HG03139 (cell line): ENCODE data around the gene IGFBP4.

ENCODE experiments used
- ATAC-seq: cut with Tn5 transposase; IDR thresholded peaks from one replicate; pipeline ENCODE4 v1.9.1; 2021; ENCODE audit not compliant: unreplicated experiment

The IGFBP4 gene

GRCh38 chr17:40431231-40431602, 12.0 kb upstream of the IGFBP4 start:
- ATAC-seq: no peak

- no peak for ATAC-seq
Observed at GRCh38 chr17:40432864-40433528, 10.3 kb upstream of the IGFBP4 start.

DNA sequence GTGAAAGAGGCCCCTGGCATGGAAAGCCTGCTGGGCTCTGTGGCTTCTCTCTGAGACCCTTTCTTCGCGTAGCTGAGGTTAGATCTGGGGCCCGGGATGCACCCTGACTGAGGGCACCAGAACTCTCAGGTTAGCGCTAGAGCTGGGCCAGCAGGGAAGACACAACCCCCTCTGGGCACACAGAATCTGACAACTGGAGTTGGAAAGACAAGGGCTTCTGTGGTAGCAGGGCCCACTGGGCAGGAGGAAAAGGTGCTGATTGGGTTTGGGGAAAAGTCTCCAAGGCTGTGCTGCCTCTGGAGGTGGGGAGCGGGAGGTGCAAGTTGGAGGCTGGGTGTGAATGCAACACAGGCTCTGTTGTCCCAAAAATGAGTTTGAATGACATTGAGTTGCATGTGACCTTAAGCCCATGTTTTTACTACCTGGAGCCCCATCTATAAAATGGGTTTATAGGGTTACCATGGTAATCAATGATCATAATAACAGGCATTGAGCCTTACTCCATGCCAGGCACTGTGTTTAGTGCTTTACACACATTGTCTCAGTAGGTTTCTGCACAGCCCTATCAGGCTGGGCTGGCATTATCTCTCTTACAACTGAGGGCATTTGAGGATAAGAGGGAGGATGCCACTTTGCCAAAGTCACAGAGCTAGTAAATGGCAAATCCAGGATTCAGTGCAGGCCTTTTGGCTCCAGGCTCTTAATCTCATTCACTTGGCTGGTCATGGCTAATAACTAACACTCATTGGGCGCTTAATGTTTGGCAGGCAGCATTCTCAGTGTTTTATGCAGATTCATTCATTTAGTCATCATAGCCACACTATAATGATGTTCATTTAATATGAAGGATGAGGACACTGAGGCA, 9.5 kb upstream of the IGFBP4 start:
- ATAC-seq: no peak

- no peak for ATAC-seq
Observed at GRCh38 chr17:40436636-40437035, 6.6 kb upstream of the IGFBP4 start.

GRCh38 chr17:40437095-40437732, 6.0 kb upstream of the IGFBP4 start:
- ATAC-seq: no peak

DNA sequence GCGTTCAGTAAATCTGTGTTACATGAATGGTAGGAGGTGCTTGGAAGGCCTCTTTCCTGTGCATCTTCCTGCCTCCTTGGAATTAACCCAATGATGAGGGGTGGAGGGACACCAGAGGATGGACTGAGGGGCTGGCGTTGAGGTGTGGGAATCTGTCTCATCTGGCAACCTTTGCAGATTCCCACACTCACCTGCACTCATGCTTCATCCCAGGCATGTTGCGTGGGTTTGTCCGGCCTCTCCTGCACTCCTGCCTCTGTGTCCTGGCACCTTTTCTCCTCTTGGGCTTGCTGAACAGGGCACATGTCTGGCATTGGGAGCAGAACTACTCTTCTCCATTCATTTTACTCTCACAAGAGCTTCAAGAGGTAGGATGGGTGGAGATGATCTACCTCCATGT, 3.1 kb upstream of the IGFBP4 start:
- no peak for ATAC-seq

DNA sequence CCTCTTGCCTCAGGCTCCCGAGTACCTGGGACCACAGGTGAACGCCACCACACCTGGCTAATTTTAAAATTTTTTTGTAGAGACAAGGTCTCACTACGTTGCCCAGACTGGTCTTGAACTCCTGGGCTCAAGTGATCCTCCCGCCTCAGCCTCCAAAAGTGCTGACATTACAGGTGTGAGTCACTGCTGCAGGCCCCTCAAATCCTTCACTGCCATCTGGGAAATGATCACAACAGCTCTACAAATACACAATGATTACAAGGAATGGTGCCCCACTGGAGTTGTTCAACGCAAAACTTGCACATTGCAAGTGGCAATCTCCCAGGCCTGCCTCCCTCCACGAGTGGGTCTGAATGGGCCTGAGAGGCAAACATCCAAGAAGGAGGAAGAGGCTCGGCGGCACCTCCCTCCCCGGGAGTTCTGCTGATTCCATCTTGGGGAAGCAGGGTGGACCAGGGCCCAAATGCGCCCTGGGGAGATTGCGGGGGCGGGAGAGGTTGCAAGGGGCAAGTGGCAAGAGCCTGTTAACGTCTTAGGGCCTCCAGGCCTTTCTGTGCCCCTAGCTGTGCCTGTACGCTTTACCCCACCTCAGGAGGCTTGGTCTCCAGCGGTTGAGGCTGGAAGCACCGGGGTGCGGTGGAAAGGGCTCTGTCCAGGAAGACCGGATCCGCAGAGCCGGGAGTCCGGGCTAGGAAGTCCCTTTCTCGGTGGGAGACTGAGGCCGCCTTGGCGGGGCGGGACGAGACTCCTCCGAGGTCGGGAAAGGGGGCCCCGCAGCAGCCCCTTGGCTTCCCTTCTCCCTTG, 656 bp upstream of the IGFBP4 start:
- no peak for ATAC-seq

DNA sequence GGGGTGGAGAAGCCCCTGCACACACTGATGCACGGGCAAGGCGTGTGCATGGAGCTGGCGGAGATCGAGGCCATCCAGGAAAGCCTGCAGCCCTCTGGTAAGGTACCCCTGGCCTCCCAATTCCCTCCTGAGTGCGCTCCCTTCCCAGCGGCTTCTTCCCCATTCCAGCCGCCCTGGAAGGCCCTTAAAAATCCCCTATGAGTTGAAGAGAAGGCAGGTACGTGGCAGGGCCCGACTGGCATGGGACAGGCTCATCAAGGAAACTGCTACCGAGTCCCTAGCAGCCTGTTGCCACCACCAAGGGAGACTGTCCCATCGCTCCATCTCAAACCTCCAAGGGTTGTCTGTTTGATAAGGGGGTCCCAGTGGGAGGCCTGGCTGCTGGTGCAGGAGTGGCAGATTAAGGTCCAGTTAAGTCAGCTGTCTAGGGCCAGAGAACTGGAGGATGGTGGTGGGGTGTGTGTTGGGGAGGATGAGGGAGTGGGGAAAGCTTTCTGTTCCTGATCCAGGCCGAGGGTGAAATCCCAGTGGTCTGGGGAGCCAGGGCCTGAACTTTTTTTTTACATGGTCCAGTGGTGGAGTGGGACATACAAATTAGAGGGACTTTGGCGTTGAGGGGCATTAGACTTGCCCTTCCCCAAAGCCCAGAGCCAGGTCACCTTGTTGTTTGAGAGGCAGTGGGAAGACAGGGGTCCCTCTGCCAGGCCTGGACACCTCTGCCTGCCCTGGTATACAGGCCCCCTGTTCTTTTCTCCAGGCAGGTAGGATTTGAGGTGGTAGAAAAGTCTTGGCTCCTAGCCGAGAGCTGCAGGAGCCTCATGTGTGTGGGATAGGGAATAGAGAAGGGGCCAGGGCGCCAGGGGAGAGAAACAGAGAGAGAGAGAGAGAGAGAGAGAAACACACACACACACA, 994 bp downstream of the IGFBP4 start:
- no peak for ATAC-seq

DNA sequence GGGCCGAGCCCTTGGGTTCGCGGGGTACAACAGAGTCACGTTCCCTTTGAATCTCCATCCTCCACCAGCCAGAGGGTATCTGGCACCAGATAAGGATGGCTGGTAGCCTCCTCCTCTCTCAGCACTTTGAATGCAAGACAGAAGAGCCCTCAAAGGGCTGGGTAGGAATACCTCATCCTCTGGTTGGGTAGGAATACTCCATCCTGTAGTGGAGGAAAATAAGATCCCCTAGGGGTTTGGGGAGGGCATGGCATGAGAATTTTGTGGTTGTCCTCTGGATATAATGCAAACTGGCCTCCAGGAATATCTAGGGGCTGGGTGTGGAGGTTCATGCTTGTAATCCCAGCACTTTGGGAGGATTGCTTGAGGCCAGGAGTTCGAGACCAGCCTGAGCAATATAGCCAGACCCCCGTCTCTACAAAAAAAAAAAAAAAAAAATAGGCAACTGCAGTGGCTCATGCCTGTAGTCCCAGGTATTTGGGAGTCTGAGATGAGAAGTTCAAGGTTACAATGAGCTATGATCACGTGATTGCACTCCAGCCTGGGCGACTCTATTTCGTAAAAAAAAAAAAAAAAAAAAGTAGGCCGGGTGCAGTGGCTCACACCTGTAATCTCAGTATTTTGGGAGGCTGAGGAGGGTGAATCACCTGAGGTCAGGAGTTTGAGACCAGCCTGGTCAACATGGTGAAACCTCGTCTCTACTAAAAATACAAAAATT, 2.7 kb downstream of the IGFBP4 start:
- ATAC-seq: no peak

GRCh38 chr17:40447148-40447644, 3.9 kb downstream of the IGFBP4 start:
- ATAC-seq: no peak

DNA sequence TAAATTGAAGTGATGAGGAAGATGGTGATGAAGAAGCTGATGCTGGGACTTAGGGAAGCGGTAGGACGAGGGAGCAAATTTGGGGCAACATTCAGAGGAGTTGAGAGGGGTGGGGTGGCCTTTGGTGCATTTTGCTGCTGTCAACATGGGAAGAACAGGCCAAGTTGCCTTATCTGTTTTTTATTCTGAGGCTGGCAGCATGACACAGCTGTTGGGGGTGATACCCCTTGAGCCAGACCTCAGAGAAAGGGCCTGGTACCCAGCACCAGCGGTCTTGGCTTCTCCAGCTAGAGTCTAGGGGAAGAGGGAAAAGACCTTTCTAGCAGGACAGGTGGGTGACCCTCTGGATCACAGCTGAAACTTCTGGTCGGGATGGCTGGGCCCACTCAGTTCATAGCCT, 4.6 kb downstream of the IGFBP4 start:
- ATAC-seq: no peak

DNA sequence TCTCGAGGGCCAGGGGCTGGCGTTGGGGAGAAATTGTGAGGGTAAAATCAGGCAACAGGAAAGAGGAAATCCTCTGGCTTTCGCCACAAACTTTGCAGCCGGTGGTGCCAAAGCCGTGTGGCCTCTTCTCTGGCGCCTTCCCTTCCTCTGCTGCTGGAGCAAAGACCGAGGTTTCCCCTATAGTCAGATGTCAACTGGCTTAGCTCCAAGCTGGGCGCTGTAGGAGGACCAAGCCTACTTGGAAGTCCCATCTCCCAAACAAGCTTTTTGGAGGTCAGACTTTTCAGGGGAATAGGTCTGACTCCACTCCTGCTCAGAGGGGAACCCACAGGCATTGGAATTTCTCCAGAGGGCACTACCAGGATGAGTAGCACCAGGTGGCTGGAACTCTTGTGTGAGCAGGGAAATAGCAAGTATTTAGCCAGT, 5.0 kb downstream of the IGFBP4 start:
- ATAC-seq: no peak

- ATAC-seq: no peak
Observed at GRCh38 chr17:40448639-40449261, 5.5 kb downstream of the IGFBP4 start.

- ATAC-seq: no peak
Observed at GRCh38 chr17:40450175-40450574, 6.9 kb downstream of the IGFBP4 start.

DNA sequence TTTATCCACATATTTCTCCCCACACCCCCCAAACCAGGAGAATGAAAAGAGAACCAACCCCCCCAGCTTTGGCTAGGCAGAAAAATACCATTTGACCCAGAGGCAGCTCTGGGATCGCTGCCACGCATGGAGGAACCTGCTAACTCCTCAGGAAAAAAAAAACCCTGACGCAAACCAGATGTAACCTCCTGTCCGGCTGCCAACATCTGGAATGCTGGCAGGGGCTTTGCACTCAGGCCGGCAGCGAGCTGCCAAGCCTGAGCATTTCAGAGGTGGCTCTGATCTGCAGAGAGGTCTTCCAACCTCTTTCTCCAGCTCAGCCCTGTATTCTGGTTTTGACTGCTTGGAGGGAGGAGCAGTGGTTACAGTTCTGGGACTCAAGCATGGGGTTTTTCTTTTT, 8.2 kb downstream of the IGFBP4 start:
- ATAC-seq: no peak

- ATAC-seq: no peak
Observed at GRCh38 chr17:40452216-40452787, 9.1 kb downstream of the IGFBP4 start.

DNA sequence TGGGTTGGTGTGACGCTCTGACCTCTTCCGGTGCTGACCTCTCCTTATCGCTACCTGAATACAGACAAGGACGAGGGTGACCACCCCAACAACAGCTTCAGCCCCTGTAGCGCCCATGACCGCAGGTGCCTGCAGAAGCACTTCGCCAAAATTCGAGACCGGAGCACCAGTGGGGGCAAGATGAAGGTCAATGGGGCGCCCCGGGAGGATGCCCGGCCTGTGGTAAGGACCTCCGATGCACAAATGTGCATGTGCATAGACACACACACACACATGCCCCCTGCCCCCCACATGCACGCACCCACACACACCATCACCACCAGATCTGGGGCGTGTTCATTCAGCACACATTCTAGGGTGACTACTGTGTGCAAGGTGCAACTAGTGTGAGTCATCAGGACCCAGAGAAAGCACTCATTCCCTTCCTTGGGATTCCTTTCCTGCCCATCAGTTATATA, 9.7 kb downstream of the IGFBP4 start:
- ATAC-seq: no peak

DNA sequence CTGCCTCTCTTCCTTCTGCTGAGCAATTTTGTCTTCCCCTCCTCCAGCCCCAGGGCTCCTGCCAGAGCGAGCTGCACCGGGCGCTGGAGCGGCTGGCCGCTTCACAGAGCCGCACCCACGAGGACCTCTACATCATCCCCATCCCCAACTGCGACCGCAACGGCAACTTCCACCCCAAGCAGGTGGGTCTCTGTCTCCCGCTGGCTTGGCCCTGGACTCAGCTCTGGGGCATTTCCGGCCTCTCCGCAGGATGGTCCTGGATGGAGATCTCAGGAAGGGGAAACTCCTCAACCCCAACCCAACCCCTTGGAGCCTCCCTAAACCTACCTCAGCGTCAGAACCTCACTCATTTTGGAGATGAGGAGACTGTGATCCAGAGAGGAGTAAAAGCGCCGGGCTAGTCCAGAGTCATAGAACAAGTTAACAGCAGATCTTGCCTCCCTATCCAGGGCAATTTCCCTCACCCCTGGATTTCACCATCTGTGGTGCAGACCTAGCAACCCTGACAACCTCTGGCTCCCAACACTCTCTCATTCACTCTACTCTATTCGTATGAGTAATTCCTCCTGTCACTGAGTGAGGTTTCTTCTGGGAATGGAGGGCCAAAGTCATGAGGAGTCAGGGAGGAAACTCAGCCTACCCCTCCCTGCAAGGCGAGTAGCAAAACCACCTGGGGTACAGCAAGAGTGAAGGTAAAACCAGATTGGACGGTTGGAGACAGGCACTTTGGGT, 10.8 kb downstream of the IGFBP4 start:
- ATAC-seq: no peak
